NCI-H2171 (cell line): ENCODE results near the gene C13orf46.
"Not testable (repeated sequence)": the region's sequence is repeated elsewhere in the genome, so short reads cannot be mapped to it uniquely, and the experiment has no call there.

Experiments
- DNase-seq: peaks from one replicate; lab custom pipeline; 2025; lab: John Stamatoyannopoulos, UW

Gene C13orf46

GRCh38 chr13:113973218-113974164 is at the start of gene C13orf46:
TSS of gene C13orf46 (minus strand) at chr13:113974076. CDS start at chr13:113973997, 79 bp downstream.
- no peak for DNase-seq

GRCh38 chr13:114022876-114023275 is 49.0 kb upstream of the C13orf46 start:
- no peak for DNase-seq

- no peak for DNase-seq
Measured at GRCh38 chr13:114022309-114022669, 48.4 kb upstream of the C13orf46 start.

GRCh38 chr13:114021464-114022308 is 47.8 kb upstream of the C13orf46 start:
- DNase-seq: peak; percentile 63

- DNase-seq: no peak
Measured at GRCh38 chr13:114020750-114021463, 47.0 kb upstream of the C13orf46 start.

DNA sequence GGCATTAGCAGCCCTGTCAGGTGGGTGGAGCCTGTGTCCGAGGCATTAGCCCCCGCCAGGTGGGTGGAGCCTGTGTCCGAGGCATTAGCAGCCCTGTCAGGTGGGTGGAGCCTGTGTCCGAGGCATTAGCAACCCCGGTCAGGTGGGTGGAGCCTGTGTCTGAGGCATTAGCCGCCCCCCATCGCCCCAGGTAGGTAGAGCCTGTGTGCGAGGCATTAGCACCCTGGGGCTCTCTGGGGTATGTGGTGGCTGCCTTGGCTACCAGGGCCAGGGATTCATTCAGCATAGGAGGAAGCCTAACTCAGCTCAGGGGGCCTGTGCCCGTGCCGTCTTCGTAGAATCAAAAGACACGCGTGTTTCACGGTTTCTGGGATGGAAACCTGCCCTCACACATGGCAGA is 46.3 kb upstream of the C13orf46 start:
- DNase-seq: not testable (repeated sequence)

GRCh38 chr13:114019367-114019766 is 45.5 kb upstream of the C13orf46 start:
- DNase-seq: no peak

DNA sequence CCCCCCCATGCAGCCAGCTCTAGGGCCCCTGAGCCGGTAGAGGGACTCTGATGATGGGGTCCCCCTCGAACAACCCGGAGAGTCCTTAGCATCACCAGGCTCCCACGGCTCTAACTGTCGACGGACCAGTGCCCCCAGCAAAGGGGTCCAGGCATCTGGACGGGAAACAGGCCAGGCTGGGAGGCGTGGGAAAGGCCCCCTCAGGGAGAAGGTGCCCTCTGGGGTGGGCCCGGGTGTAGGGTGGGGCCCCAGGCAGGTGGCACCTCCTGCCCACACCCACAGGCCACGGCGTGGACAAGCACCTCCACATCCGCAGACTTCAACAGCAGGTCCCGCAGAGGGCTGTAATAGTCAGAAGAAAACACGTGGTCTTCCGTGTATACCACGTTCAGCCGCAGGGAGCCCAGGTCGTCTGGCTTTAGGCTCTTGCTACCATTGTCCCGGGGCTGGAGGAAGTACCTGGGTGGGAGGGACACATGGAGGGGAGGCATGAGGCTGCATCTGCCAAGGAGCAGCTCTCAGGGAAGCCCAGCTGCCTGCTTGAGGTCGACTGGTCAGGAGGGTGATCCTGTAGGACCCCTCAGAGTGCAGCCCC is 44.7 kb upstream of the C13orf46 start:
- DNase-seq: no peak

- DNase-seq: no peak
Measured at GRCh38 chr13:114017966-114018365, 44.1 kb upstream of the C13orf46 start.

GRCh38 chr13:114017028-114017630 is 43.3 kb upstream of the C13orf46 start:
- DNase-seq: no peak

DNA sequence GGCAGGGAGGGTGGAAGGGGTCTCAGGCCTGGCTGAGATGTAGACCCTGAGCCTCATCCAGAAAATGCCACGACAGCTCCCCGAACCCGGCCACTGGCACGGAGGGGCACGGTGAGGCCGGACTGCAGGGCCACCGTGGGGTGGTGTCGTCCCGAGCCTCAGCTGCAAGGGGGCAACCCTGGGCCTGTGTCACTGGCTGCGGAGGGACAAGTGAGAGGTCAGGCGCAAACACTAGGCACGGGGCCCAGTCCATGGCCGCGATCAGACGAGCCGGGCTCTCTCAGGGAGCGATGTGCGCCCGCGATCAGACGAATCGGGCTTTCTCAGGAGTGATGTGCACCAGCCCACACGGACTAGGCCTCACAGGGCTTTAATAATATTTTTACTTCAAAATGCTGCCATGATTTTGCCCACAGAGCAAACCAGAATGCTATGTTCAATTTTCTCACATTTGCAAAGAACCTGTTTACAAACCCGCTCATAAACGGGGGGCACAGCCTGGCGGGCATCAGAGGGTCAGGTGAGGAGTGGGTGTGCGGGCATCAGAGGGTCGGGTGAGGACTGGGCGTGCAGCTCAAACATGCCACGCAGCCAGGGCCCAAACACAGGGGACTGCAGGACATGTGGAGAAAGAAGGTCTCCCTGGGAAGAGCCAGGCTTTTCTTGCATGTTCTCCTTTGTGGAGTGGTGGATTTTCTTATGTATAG is 42.6 kb upstream of the C13orf46 start:
- no peak for DNase-seq

- no peak for DNase-seq
Measured at GRCh38 chr13:114015969-114016295, 42.1 kb upstream of the C13orf46 start.

GRCh38 chr13:114015111-114015968 is 41.5 kb upstream of the C13orf46 start:
- peak; percentile 64 for DNase-seq

- DNase-seq: no peak
Measured at GRCh38 chr13:114013952-114014629, 40.2 kb upstream of the C13orf46 start.

DNA sequence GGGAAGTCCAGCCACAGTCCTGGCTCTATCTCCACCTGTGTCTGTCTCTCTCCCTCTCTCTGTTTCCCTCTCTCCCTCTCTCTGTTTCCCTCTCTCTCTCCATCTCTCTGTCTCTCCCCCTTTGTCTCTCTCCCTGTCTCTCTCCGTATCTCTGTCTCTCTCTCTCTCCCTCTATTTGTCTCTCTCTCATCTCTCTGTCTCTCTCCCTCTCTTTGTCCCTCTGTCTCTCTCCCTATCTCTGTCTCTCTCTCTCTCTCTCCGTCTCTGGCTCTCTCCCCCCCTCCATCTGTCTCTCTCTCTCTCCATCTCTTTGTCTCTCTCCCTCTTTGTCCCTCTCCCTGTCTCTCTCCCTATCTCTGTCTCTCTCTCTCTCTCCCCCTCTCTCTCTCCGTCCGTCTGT is 39.5 kb upstream of the C13orf46 start:
- no peak for DNase-seq

GRCh38 chr13:114012921-114013320 is 39.0 kb upstream of the C13orf46 start:
- no peak for DNase-seq

GRCh38 chr13:114012141-114012540 is 38.3 kb upstream of the C13orf46 start:
- no peak for DNase-seq

DNA sequence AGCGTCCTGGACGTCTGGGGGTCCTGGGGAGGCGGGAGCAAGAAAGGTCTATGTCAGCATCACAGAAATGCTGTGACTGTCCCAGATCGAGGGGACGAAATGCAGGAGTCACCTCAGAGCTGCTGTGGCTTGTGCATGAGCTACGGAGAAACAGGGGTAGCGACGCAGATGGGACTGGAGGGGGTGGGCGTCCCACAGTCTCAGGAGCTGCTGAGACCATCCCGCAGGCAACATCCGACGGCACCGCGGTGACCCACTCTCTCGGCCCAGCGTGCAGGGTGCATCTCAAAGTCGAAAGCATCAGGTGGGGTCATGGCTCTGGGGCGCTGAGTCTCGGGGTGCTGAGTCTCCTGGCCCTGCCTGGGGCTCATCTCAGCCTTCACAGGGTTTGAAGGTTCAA is 37.4 kb upstream of the C13orf46 start:
- DNase-seq: no peak

DNA sequence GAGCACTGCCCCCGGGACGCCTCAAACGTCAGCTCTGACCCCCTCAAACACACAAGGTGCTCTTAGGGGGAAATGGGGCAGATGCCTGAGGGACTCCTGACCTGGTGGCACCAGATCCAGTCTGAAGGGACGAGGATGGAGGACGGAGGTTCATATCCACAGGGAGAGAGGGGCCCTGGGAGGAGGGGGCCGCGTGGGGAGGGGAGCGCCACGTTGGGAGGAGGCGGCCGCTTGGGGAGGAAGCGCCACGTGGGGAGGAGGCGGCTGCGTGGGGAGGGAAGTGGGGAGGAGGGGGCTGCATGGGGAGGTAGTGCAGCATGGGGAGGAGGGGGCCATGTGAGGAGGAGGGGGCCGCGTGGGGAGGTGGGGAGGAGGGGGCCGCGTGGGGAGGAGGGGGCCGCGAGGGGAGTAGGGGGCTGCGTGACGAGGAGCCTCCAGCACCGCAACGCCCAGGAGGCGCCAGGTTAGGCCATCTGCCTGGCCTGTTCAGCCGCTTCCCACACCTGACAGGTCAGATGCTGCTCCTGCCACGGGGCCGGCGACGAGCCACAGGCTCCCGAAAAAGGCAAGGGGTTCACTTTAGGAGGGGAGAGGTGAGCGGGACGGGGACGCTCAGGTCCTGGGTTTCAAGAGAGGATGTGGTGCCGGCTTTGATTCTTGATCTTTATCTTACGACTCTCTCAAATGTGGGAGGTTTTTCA is 36.7 kb upstream of the C13orf46 start:
- no peak for DNase-seq
